Neural progenitor cell (in vitro differentiated cells): Measurements from ENCODE around the gene ACACA.

Source experiments
- EZH2 ChIP-seq: fragments of 200-600 bp; sonication (generic); IDR thresholded peaks from 2 replicates; pipeline ENCODE4 v1.6.1; 2017; ENCODE audit warnings: antibody characterized with exemption, mild to moderate bottlenecking, moderate library complexity
- EZH2phosphoT487 ChIP-seq: fragments of 200-600 bp; sonication (generic); IDR thresholded peaks from 2 replicates; pipeline ENCODE4 v1.6.1; 2017; ENCODE audit warnings: antibody characterized with exemption
- TF ChIP-seq, protein P1 (sequence below): fragments of 200-600 bp; sonication (generic); IDR thresholded peaks from 2 replicates; pipeline ENCODE4 v1.5.1; 2017; ENCODE audit warnings: antibody characterized with exemption, mild to moderate bottlenecking

DNA sequence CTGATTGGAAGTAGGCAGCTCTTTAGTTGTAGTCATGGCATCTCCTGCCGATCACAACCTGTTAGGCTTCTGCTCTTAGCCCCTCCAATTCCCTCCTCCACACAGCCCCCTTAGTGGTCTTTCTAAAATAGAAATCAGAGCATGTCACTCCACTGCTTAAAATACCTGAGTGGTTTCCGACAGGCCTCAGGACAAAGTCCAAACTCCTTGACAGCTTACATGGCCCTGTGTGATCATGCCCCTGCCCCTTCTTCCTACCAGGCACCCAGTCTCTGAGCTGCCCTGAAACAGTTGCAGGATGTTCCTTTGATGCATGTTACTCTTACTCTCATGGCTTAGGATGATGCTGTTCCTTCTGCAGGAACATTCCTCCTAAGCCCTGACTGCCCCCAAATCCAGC, 310.6 kb downstream of the ACACA start:
- TF ChIP-seq EZH2 (no peak), EZH2phosphoT487 (no peak)
- TF ChIP-seq, protein P1, sequence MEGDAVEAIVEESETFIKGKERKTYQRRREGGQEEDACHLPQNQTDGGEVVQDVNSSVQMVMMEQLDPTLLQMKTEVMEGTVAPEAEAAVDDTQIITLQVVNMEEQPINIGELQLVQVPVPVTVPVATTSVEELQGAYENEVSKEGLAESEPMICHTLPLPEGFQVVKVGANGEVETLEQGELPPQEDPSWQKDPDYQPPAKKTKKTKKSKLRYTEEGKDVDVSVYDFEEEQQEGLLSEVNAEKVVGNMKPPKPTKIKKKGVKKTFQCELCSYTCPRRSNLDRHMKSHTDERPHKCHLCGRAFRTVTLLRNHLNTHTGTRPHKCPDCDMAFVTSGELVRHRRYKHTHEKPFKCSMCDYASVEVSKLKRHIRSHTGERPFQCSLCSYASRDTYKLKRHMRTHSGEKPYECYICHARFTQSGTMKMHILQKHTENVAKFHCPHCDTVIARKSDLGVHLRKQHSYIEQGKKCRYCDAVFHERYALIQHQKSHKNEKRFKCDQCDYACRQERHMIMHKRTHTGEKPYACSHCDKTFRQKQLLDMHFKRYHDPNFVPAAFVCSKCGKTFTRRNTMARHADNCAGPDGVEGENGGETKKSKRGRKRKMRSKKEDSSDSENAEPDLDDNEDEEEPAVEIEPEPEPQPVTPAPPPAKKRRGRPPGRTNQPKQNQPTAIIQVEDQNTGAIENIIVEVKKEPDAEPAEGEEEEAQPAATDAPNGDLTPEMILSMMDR = no peak
